Activated naive CD4-positive, alpha-beta T cell treated with anti-CD3 and anti-CD28 coated beads for 36 hours (primary cell): ENCODE measurements around the gene ZNF329. TPM values are rescaled to one million over a fixed set of nuclear protein-coding genes. Genes with fewer than 3 reads are reported as not detected.

ENCODE experiments used
- CTCF ChIA-PET: fragments of 350-600 bp; sonication (Branson Sonifier 250); formaldehyde crosslinking; loops from one replicate; lab custom pipeline; 2021; ENCODE audit warnings: antibody characterized with exemption; lab: Charles Lee
- DNase-seq: peaks from one replicate; pipeline ENCODE4 v3.0.0-alpha.2; 2020
- H3K27ac Mint-ChIP-seq: one replicate; pipeline ENCODE4 v1.8.0; 2021; ENCODE audit warnings: mild to moderate bottlenecking, mixed read lengths
- H3K27me3 Mint-ChIP-seq: one replicate; pipeline ENCODE4 v1.8.0; 2021; ENCODE audit warnings: low read depth, mixed read lengths
- H3K36me3 Mint-ChIP-seq: one replicate; pipeline ENCODE4 v1.8.0; 2021; ENCODE audit warnings: low read depth, mixed read lengths
- H3K4me1 Mint-ChIP-seq: one replicate; pipeline ENCODE4 v1.8.0; 2021; ENCODE audit warnings: low read depth, mixed read lengths
- H3K4me3 Mint-ChIP-seq: one replicate; pipeline ENCODE4 v1.8.0; 2021; ENCODE audit warnings: mild to moderate bottlenecking, moderate library complexity, mixed read lengths
- H3K9me3 Mint-ChIP-seq: one replicate; pipeline ENCODE4 v1.8.0; 2021; ENCODE audit warnings: mixed read lengths
- intact Hi-C: fragments of 100-400 bp; cut with micrococcal nuclease; formaldehyde crosslinking; loops from one replicate; pipeline ENCODE4 v1.15.1; 2023
- total RNA-seq, 2 experiments: library from RNA; stranded (reverse); gene quantifications; one replicate each; pipeline ENCODE4 v1.2.3, GENCODE V29; 2021

The ZNF329 gene
- total RNA-seq, 2 experiments from 2014 or later: 4.3 to 4.8 TPM

DNA sequence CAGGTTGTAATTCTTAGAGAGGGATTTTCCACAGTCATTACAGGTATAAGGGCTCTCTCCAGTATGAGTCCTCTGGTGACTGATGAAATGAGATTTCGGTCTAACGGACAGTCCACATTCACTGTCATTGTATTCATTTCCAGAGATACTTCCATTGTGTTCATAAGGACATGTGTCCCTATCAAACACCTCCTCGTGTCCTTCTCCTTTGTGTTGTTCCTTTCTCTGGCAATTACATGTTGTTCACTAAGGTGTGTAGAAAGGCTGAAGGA lies 42.1 kb downstream of the ZNF329 start:
- Mint-ChIP-seq H3K9me3 (peaks cover 58% of the 10 kb centered on the region), H3K27ac (no peak overlapping the region), H3K4me3 (no peak overlapping the region), H3K4me1 (no peaks in the 10 kb centered on the region), H3K36me3 (peaks cover 36% of the 10 kb centered on the region), H3K27me3 (no peaks in the 10 kb centered on the region)
- no peak for DNase-seq
- intact Hi-C loops: no loop called here
- CTCF ChIA-PET: no interaction called here

DNA sequence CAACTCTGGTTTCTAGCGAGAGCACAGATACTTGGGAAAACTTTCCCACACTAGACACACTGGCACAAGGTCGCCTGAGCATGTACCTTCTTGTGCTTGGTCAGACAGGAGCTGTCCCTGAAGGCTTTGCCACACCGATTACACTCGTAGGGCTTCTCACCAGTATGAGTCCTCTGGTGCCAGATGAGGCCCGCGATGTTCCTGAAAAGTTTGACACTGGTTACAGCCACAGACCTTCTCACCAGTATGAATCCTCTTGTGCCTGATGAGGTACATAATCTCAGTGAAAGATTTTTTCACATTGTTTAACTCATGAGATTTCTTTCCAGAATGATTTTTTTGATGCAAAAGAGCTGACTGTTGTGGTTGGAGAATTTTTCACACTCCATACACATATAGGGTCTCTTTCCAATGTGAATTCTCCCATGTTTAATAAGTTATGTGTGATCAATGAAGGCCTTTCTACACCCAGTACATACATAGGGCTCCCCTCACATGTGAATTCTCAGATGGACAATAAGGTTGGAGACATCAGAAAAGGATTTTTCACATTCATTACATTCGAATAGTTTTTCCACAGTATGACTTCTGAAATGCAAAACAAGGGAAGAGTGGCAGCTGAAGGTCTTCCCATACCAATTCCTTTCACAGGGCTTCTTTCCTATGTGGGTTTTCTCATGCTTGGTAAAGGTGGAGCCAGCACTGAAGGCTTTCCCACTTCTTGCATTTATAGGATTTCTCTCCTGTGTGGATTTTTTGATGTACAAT lies 42.6 kb downstream of the ZNF329 start:
- Mint-ChIP-seq H3K4me1 (no peaks in the 10 kb centered on the region), H3K27ac (no peak overlapping the region), H3K9me3 (peaks cover 57% of the 10 kb centered on the region), H3K4me3 (no peak overlapping the region), H3K36me3 (peaks cover 37% of the 10 kb centered on the region), H3K27me3 (no peaks in the 10 kb centered on the region)
- CTCF ChIA-PET: no interaction called here
- no peak for DNase-seq
- intact Hi-C loops: no loop called here

GRCh38 chr19:58098682-58098998 lies 51.9 kb downstream of the ZNF329 start:
- H3K36me3 Mint-ChIP-seq: peaks cover 25% of the 10 kb centered on the region
- CTCF ChIA-PET: no interaction called here
- H3K27me3 Mint-ChIP-seq: no peaks in the 10 kb centered on the region
- peak overlapping the region; percentile 85 for H3K4me3 Mint-ChIP-seq
- no peak for DNase-seq
- H3K9me3 Mint-ChIP-seq: peaks cover 34% of the 10 kb centered on the region
- intact Hi-C loops: loop anchor here (1.0 to 2.0 kb wide), 4 partner anchors 56 to 663 kb away; partner anchors contain the start of genes ZNF606 and ZNF749
- H3K27ac Mint-ChIP-seq: peak overlapping the region; percentile 93
- peaks cover 14% of the 10 kb centered on the region for H3K4me1 Mint-ChIP-seq

DNA sequence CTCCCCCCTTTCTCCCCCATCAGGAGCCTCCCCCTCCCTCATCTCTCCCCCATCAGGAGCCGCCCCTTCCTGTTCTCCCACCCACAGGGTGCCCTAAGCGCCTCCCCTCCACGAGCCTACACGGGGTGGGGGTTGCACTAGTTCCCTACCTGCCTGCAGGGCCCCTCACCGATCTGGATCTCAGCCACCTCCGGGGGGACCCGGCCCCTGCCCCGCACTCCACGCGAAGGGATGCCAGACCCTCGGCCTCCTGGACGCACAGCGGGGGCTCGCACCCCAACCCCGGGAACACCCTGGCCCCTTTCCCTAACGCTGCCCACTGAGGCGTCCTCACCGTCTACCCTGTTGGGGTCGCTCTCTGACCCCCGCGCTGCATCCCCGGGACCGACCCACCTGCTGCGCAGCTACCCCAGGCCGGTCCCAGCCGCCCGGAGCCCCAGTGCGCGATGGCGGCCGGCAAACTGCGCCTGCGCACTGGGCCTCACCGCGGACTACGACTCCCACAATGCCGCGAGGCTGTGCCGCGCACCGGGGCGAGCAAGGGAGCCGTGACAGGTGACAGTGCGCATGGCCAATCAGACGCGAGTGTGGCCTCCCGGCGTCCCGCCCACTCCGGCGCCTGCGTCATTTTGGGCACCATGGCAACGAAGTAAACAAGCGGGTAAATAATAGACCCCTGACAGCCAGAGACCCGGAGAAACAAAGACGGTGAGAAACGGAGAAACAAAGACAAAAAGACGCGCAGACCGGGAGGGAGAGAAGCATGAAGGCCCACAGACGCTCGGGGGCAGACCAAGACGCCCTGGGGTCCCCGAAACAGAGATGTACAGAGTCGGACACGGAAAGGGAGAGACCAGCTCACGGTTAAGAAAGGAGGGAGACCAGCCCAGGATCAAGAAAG lies 52.6 kb downstream of the ZNF329 start, which contains the start of gene ZSCAN18:
ZSCAN18 (minus strand) TSS at position 451 of the 901 bp plus-strand sequence. CDS start 7,964 bp downstream, outside the sequence.
- Mint-ChIP-seq H3K9me3 (peaks cover 33% of the 10 kb centered on the region), H3K27ac (peak within 1 kb of the TSS; percentile 93), H3K4me3 (peak within 1 kb of the TSS; percentile 85), H3K4me1 (peaks cover 14% of the 10 kb centered on the region), H3K27me3 (no peaks in the 10 kb centered on the region), H3K36me3 (peaks cover 24% of the 10 kb centered on the region)
- CTCF ChIA-PET: no interaction called here
- intact Hi-C loops: loop anchor here (1.0 to 2.0 kb wide), 4 partner anchors 57 to 663 kb away; partner anchors contain the start of genes ZNF606 and ZNF749
- DNase-seq: peak; percentile 95

DNA sequence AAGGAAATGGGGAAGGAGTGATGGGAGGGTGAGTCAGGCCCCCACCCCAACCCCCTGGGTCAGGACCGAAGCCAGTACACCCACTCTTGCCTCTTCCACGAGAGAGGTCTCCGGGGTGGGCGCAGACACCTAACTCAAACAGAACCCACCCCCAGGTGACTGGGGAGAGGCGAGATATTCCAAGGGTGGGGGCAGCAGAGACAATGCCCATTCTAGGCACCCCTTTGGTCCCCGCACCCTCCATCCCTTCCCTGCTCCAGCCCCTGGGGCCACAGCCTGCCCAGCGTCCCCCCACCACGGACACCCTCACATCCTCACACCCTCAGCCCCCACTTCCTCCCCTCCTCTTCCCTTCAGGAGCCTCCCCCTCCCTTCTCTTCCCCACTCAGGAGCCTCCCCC lies 53.2 kb downstream of the ZNF329 start:
- CTCF ChIA-PET: no interaction called here
- Mint-ChIP-seq H3K27ac (peak overlapping the region; percentile 30), H3K36me3 (peaks cover 22% of the 10 kb centered on the region), H3K27me3 (no peaks in the 10 kb centered on the region), H3K4me1 (peaks cover 14% of the 10 kb centered on the region), H3K9me3 (peaks cover 28% of the 10 kb centered on the region), H3K4me3 (peak overlapping the region; percentile 35)
- no peak for DNase-seq
- intact Hi-C loops: no loop called here

DNA sequence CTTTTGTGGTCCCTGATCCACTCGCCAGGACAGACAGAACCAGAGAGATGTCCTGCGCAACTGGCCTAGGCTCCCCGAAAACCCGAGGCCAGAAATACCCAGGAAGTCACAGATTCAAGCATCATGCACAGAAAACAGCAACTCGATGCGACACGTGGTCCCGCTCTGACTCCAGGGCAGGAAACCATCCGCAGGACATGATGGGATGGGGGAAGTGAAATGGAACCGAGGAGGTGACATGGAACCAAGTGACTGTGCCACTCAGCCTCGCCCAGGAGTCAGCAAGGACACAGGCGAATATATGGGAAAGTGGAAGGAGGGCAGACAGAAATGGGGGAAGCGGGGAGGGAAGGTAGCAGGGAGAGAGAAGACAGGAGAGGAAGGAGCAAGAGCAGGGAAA lies 53.7 kb downstream of the ZNF329 start:
- DNase-seq: no peak
- Mint-ChIP-seq H3K27ac (peak overlapping the region; percentile 34), H3K9me3 (peaks cover 32% of the 10 kb centered on the region), H3K4me3 (peak overlapping the region; percentile 35), H3K4me1 (peaks cover 14% of the 10 kb centered on the region), H3K27me3 (no peaks in the 10 kb centered on the region), H3K36me3 (peaks cover 24% of the 10 kb centered on the region)
- CTCF ChIA-PET: interaction anchor here (0.6 kb wide), 1 partner anchor 209 kb away, joined by 3 read pairs; no protein-coding TSS in a partner anchor
- intact Hi-C loops: no loop called here

DNA sequence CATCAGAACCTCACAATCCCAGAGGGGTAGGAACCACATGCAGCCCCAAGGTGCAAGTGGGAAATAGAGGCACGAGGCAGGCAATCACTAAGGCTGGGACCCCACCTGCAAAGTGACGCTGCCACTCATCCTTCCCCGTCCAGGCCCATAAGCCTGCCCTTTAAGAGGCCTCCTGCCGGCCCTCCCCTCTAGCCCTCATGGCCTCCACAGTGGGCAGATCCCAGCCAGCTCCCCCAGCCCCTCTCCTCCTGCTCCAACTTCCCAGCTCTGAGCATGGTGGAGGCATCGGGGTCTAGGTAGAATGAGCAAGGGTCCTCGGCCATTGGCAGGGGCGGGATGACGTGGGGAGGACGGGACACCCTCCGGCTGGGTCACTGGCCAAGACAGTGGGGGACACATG lies 55.3 kb downstream of the ZNF329 start:
- Mint-ChIP-seq H3K27me3 (no peaks in the 10 kb centered on the region), H3K4me1 (peaks cover 14% of the 10 kb centered on the region), H3K9me3 (peaks cover 38% of the 10 kb centered on the region), H3K27ac (no peak overlapping the region), H3K4me3 (no peak overlapping the region), H3K36me3 (peaks cover 26% of the 10 kb centered on the region)
- CTCF ChIA-PET: interaction anchor here (0.6 kb wide), 1 partner anchor 263 kb away, joined by 3 read pairs; no protein-coding TSS in a partner anchor
- DNase-seq: no peak
- intact Hi-C loops: no loop called here

- intact Hi-C loops: no loop called here
- Mint-ChIP-seq H3K36me3 (peaks cover 31% of the 10 kb centered on the region), H3K4me3 (no peak overlapping the region), H3K27me3 (no peaks in the 10 kb centered on the region), H3K4me1 (peaks cover 7% of the 10 kb centered on the region), H3K9me3 (peaks cover 42% of the 10 kb centered on the region), H3K27ac (no peak overlapping the region)
- CTCF ChIA-PET: interaction anchor here (1.1 kb wide), 1 partner anchor 10 kb away, joined by 3 read pairs; no protein-coding TSS in a partner anchor
- DNase-seq: no peak
Observed at GRCh38 chr19:58093071-58093470, 57.5 kb downstream of the ZNF329 start.

- Mint-ChIP-seq H3K27me3 (no peaks in the 10 kb centered on the region), H3K36me3 (peaks cover 35% of the 10 kb centered on the region), H3K4me3 (no peak overlapping the region), H3K27ac (no peak overlapping the region), H3K4me1 (no peaks in the 10 kb centered on the region), H3K9me3 (peaks cover 44% of the 10 kb centered on the region)
- intact Hi-C loops: no loop called here
- CTCF ChIA-PET: no interaction called here
- DNase-seq: no peak
Observed at GRCh38 chr19:58091251-58091995, 59.2 kb downstream of the ZNF329 start.

DNA sequence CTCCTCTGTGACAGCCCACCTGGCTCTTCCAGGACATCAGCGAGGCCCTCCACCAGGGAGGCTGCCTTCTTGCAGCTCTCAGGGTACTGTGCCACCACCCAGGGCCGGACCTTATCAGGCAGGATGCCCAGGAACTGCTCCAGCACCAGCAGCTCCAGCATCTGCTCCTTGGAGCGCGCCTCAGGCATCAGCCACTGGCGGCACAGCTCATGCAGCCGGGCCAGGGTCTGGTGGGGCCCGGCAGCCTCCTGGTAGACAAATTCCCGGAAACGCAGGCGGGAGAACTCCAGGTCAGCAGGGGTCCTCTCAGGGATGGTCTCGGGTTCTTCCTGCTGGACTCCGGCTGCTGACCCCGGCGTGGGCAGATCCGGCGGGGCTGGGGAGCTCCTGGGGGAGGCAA lies 60.7 kb downstream of the ZNF329 start:
- CTCF ChIA-PET: no interaction called here
- no peak overlapping the region for H3K27ac Mint-ChIP-seq
- no peaks in the 10 kb centered on the region for H3K4me1 Mint-ChIP-seq
- intact Hi-C loops: no loop called here
- peaks cover 35% of the 10 kb centered on the region for H3K9me3 Mint-ChIP-seq
- no peak overlapping the region for H3K4me3 Mint-ChIP-seq
- DNase-seq: no peak
- no peaks in the 10 kb centered on the region for H3K27me3 Mint-ChIP-seq
- peaks cover 34% of the 10 kb centered on the region for H3K36me3 Mint-ChIP-seq

DNA sequence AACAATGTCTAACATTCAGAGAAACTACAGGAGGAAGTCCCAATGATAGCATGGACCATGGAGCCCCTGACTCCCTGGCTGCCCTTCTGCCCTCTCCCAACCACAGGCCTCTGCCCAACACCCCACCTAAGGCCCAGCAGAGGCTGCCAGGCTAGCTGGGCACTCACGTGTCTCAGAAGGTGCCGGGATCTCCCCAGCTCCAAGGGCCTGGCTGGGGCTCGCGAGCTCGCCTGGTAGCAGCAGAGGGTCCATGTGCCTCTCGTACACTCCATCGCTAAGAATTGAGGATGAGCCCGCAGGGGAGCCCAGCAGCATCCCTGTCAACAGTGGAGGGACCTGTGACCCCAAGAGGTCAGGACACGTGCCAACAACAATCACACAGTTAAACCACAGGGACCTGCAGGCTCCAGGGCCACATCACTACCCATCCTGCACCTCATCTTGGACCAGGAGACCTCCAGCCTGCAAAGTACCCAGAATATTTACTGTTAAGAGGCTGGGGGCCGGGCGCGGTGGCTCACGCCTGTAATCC lies 62.0 kb downstream of the ZNF329 start:
- H3K36me3 Mint-ChIP-seq: peaks cover 42% of the 10 kb centered on the region
- H3K4me3 Mint-ChIP-seq: no peak overlapping the region
- H3K9me3 Mint-ChIP-seq: peaks cover 36% of the 10 kb centered on the region
- H3K4me1 Mint-ChIP-seq: no peaks in the 10 kb centered on the region
- no peaks in the 10 kb centered on the region for H3K27me3 Mint-ChIP-seq
- CTCF ChIA-PET: no interaction called here
- no peak overlapping the region for H3K27ac Mint-ChIP-seq
- DNase-seq: no peak
- intact Hi-C loops: no loop called here
